ENCODE results near the gene GCN1.
A peak's percentile ranks its signal among the peaks of the same experiment; 100 is the strongest.

GCN1 gene

GRCh38 chr12:120092551-120093335, 101.8 kb downstream of the GCN1 start:
- no peak for DNase-seq

- no peak for DNase-seq
Observed at GRCh38 chr12:120091371-120092090, 103.0 kb downstream of the GCN1 start.

- no peak for DNase-seq
Observed at GRCh38 chr12:120090626-120091295, 103.8 kb downstream of the GCN1 start.

- no peak for DNase-seq
Observed at GRCh38 chr12:120090206-120090605, 104.3 kb downstream of the GCN1 start.

- DNase-seq, result no peak
Observed at GRCh38 chr12:120089796-120090195, 104.7 kb downstream of the GCN1 start.

- no peak for DNase-seq
Observed at GRCh38 chr12:120089105-120089504, 105.4 kb downstream of the GCN1 start.

GRCh38 chr12:120086801-120087621, 107.5 kb downstream of the GCN1 start:
- peak; percentile 97 to 100 (median 100) for DNase-seq

GRCh38 chr12:120085920-120086645, 108.4 kb downstream of the GCN1 start:
- no peak for DNase-seq

- DNase-seq, result no peak
Observed at GRCh38 chr12:120081641-120082040, 112.9 kb downstream of the GCN1 start.

GRCh38 chr12:120079411-120080400, 114.8 kb downstream of the GCN1 start:
- no peak for DNase-seq

- peak in 1 of 5 experiments; percentile 41 for DNase-seq
Observed at GRCh38 chr12:120078868-120079267, 115.6 kb downstream of the GCN1 start.

GRCh38 chr12:120077260-120077659, 117.3 kb downstream of the GCN1 start:
- no peak for DNase-seq
